ENCODE measurements around the gene CCR1. TPM values are rescaled to one million over a fixed set of nuclear protein-coding genes. Genes with fewer than 3 reads are reported as not detected.

CCR1 gene
- polyA plus RNA-seq, 1 donor (not counting 4 experiments of a cell fraction or from before 2014, with no cell fraction given), result not detected

- H3K9ac ChIP-seq (ENCODE audit: control insufficient read depth, extremely low read depth, insufficient read depth, low read length), result no peak overlapping the region
- no peaks in the 10 kb centered on the region for H3K79me2 ChIP-seq (ENCODE audit: control insufficient read depth, insufficient read depth, low read length)
- no peaks in the 10 kb centered on the region for H4K20me1 ChIP-seq (ENCODE audit: control insufficient read depth, extremely low read depth, insufficient read depth, low read length)
- H3K4me2 ChIP-seq (ENCODE audit: control insufficient read depth, extremely low read depth, insufficient read depth, low read depth, low read length), result no peak overlapping the region
- no peaks in the 10 kb centered on the region for H3K36me3 ChIP-seq (ENCODE audit: control insufficient read depth in 2 of 2, extremely low read depth in 1 of 2, insufficient read depth in 2 of 2, low read length in 2 of 2)
- no peaks in the 10 kb centered on the region for H3K9me3 ChIP-seq (ENCODE audit: control insufficient read depth, low read depth, low read length)
- dilution Hi-C loops (cut with MboI; ENCODE audit: extremely low pct_ligation_motif_present, low sequenced_read_pairs), result no loop called here
- no peak overlapping the region for H2AFZ ChIP-seq (ENCODE audit: control insufficient read depth, low read length)
- TF ChIP-seq CTCF (optimal IDR thresholded peaks at IDR 0.05 in 1 of 3, IDR thresholded peaks at IDR 0.05 in 1 of 3, conservative IDR thresholded peaks at IDR 0.05 in 1 of 3; ENCODE audit: extremely low read depth in 1 of 3, insufficient read depth in 2 of 3, low read length in 3 of 3) (no peak), EZH2 (IDR thresholded peaks at IDR 0.05; ENCODE audit: low read length) (no peak)
- no peaks in the 10 kb centered on the region for H3K27me3 ChIP-seq (ENCODE audit: control insufficient read depth, extremely low read depth, insufficient read depth, low read length)
- DNase-seq (ENCODE audit: low read depth, low spot score), result no peak
- H3K27ac ChIP-seq (ENCODE audit: control insufficient read depth, insufficient read depth, low read length), result no peak overlapping the region
- H3K4me3 ChIP-seq (ENCODE audit: control insufficient read depth in 2 of 3, extremely low read depth in 1 of 3, insufficient read depth in 2 of 3, low read depth in 1 of 3, low read length in 3 of 3), result no peak overlapping the region
- no peak for FAIRE-seq
- H3K4me1 ChIP-seq (ENCODE audit: control insufficient read depth, extremely low read depth, insufficient read depth, low read length), result peaks cover 5% of the 10 kb centered on the region
- no peaks in the 10 kb centered on the region for H3K9me1 ChIP-seq (ENCODE audit: control insufficient read depth, extremely low read depth, insufficient read depth, low read length)
Measured at GRCh38 chr3:46186471-46187340, 21.4 kb downstream of the CCR1 start.

DNA sequence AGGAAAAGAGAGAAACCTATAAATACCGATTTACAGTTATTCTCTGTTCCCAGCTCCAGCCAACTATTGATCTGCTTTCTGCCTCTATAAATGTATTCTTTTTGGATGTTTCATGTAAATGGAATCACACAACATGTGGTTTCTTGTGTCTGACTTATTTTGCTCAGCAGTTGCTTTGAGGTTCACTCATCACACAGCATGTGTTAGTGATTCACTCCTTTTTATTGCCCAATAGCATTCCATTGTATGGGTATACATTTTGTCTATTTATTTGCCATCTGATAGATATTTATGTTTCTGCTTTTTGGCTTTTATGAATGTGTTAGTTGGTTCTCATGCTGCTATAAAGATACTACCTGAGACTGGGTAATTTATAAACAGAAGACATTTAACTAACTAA, 23.6 kb downstream of the CCR1 start:
- dilution Hi-C loops (cut with MboI; ENCODE audit: extremely low pct_ligation_motif_present, low sequenced_read_pairs), result no loop called here

More for the DNA sequence above, 23.6 kb downstream of the CCR1 start:
- Histone ChIP-seq H3K27me3 (ENCODE audit: control insufficient read depth, extremely low read depth, insufficient read depth, low read length) (no peaks in the 10 kb centered on the region), H3K4me2 (ENCODE audit: control insufficient read depth, extremely low read depth, insufficient read depth, low read depth, low read length) (peak overlapping the region; percentile 4), H2AFZ (ENCODE audit: control insufficient read depth, low read length) (no peak overlapping the region), H3K36me3 (ENCODE audit: control insufficient read depth in 2 of 2, extremely low read depth in 1 of 2, insufficient read depth in 2 of 2, low read length in 2 of 2) (no peaks in the 10 kb centered on the region), H3K9ac (ENCODE audit: control insufficient read depth, extremely low read depth, insufficient read depth, low read length) (no peak overlapping the region), H3K27ac (ENCODE audit: control insufficient read depth, insufficient read depth, low read length) (peak overlapping the region; percentile 54), H3K79me2 (ENCODE audit: control insufficient read depth, insufficient read depth, low read length) (no peaks in the 10 kb centered on the region), H3K4me1 (ENCODE audit: control insufficient read depth, extremely low read depth, insufficient read depth, low read length) (peaks cover 5% of the 10 kb centered on the region), H3K9me3 (ENCODE audit: control insufficient read depth, low read depth, low read length) (no peaks in the 10 kb centered on the region), H3K9me1 (ENCODE audit: control insufficient read depth, extremely low read depth, insufficient read depth, low read length) (no peaks in the 10 kb centered on the region), H4K20me1 (ENCODE audit: control insufficient read depth, extremely low read depth, insufficient read depth, low read length) (no peaks in the 10 kb centered on the region), H3K4me3 (ENCODE audit: control insufficient read depth in 2 of 3, extremely low read depth in 1 of 3, insufficient read depth in 2 of 3, low read depth in 1 of 3, low read length in 3 of 3) (no peak overlapping the region)
- FAIRE-seq (peak; percentile 89), DNase-seq (ENCODE audit: low read depth, low spot score) (peak; percentile 63)
- no peak for TF ChIP-seq CTCF (optimal IDR thresholded peaks at IDR 0.05 in 1 of 3, IDR thresholded peaks at IDR 0.05 in 1 of 3, conservative IDR thresholded peaks at IDR 0.05 in 1 of 3; ENCODE audit: extremely low read depth in 1 of 3, insufficient read depth in 2 of 3, low read length in 3 of 3)
- no peak for TF ChIP-seq EZH2 (IDR thresholded peaks at IDR 0.05; ENCODE audit: low read length)

Data from keratinocyte (primary cell).